ENCODE measurements around the gene MKNK1.

DNA sequence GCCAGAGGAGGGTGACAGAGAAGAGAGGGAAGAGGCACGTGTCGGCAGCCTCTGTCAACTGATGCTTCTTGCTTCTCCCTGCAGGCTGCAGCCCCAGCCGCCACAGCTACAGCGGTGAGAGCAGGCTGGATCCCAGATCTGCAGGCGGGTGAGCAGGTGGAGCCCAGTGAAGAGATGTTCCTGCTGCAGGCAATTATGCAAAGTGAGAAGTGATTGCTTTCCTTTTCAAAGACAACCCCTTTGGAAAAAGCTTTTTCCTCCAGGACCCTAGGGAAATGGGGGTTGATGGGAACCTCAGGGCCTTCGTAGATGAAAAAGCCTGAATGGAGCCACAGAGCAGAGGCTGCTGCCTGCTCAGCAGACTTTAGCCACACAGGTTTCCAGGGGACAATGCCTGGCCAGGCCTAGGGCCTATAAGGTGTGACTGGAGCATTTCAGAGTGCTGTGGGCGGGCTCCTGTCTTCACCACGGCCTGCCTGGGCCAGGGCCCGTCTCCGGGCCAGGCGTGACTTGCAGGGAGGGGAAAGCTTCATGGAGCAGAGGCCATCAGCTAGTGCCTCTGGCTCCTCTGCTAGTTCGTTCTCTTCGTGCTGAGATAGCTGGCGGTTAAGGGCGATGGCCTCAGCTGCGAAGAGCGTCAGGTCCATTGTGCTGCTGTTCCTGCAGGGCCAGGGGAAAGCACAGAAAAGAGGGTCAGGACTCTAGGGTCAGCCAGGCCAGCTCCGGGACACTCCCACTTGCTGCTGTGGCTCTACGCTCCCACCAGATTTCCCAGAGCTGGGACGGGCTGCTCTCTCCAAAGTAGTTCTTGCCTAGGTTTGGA lies 45.7 kb downstream of the MKNK1 start:
- TF ChIP-seq GATA1 (IDR thresholded peaks at IDR 0.05; ENCODE audit: low read depth, low read length) (no peak), POLR2A (IDR thresholded peaks at IDR 0.05; ENCODE audit: low read length) (no peak)
